Measurements from ENCODE around the gene PADI6.

DNA sequence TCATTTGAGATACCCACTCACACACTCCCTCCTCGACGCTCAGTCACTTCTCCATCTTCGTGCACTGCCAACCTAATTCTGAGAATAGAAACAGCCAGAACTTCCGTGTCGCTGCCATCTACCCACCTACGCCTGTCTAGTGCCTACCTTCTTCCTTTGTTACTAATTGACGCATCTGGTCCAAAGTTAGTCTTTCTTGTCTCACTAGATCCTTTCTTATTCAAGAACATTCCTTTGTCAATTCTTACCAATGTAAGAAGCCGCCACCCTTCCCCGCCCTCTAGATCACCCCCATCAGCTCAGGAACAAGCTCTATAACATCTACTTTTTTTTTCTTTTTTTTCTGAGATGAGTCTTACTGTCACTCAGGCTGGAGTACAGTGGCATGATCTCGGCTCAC lies 3.7 kb downstream of the PADI6 start:
- TF ChIP-seq, protein P1, sequence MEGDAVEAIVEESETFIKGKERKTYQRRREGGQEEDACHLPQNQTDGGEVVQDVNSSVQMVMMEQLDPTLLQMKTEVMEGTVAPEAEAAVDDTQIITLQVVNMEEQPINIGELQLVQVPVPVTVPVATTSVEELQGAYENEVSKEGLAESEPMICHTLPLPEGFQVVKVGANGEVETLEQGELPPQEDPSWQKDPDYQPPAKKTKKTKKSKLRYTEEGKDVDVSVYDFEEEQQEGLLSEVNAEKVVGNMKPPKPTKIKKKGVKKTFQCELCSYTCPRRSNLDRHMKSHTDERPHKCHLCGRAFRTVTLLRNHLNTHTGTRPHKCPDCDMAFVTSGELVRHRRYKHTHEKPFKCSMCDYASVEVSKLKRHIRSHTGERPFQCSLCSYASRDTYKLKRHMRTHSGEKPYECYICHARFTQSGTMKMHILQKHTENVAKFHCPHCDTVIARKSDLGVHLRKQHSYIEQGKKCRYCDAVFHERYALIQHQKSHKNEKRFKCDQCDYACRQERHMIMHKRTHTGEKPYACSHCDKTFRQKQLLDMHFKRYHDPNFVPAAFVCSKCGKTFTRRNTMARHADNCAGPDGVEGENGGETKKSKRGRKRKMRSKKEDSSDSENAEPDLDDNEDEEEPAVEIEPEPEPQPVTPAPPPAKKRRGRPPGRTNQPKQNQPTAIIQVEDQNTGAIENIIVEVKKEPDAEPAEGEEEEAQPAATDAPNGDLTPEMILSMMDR (IDR thresholded peaks at IDR 0.05) = no peak
- TF ChIP-seq EZH2 (IDR thresholded peaks at IDR 0.05) (no peak), EZH2phosphoT487 (IDR thresholded peaks at IDR 0.05) (no peak)
